Stimulated activated CD8-positive, alpha-beta memory T cell treated with anti-CD3 and anti-CD28 coated beads, Interleukin-15, amount 100 ng/mL, for 48 hours (primary cell): ENCODE results near the gene SPATA24.
"Not testable (repeated sequence)": the region's sequence is repeated elsewhere in the genome, so short reads cannot be mapped to it uniquely, and the experiment has no call there.

Experiments
- DNase-seq, 2 donors: peaks; one replicate each; pipeline ENCODE4 v3.0.0-alpha.2; 2020; ENCODE audit warnings: low read depth in 2 of 2

SPATA24 gene

DNA sequence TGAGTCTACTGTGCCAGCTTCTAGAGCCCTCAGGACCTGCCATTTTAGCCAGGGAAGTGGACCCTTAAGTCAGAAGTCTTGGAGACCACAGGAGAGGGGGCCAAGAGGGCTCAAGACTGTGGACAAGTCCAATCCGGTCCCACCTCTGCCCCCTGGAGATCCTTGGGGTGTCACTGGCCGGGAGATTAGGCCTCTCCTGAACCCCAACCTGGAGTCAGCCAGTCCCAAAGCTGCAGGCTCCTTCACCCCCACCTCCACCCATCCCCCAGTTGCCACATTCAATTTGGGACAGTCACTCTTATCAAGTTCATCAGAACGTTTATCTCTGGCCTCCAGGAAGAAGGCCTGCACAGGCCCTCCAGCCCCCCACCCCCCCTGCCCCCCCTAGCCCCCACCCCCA is 21.1 kb downstream of the SPATA24 start:
- DNase-seq = no peak

DNA sequence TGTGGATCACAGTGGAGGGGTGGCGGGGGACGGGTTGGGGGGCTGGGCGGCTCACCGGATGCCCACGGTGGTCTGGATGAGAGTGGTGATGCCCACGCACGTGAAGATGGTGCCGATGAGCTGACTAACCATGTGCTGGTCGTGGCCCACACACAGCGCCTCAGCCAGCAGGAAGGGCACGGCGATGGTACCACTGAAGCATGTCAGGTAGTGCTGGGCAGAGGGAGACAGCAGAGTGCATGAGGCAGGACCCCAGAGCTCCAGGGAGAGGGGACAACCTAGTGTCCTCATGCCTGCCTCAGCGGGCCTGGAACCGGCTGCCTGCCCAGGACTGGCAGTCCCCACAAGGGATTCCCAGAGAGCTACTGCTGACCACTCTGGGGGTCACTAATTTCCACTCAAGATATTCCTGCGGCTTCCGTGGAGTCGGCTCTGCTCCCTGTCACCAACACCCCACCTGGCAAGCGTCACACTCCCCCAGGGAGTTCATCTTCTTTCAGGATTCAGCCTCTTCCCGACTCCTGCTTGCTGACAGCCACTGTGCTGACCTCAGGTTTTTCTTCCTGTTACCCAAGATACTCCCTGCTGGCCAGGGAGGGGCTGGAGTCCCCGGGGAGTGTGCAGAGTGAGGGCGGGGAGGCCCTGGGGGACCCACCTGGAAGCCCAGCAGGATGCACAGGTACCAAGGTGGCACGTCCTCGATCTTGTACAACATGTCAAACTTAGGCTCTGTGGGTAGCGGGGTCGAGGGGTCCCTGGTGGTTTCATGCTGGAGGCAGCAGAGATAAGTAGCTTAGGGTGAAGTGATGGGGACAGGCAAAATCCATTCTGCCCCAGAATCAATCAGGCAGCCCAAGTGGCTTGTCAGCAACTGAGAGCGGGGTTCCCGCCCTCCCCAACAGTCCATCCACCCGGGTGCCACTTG is 21.8 kb downstream of the SPATA24 start:
- no peak for DNase-seq

- no peak for DNase-seq
Measured at GRCh38 chr5:139379626-139380449, 24.1 kb downstream of the SPATA24 start.

- no peak for DNase-seq
Measured at GRCh38 chr5:139378941-139379361, 24.9 kb downstream of the SPATA24 start.

- no peak for DNase-seq
Measured at GRCh38 chr5:139378101-139378825, 25.6 kb downstream of the SPATA24 start.

DNA sequence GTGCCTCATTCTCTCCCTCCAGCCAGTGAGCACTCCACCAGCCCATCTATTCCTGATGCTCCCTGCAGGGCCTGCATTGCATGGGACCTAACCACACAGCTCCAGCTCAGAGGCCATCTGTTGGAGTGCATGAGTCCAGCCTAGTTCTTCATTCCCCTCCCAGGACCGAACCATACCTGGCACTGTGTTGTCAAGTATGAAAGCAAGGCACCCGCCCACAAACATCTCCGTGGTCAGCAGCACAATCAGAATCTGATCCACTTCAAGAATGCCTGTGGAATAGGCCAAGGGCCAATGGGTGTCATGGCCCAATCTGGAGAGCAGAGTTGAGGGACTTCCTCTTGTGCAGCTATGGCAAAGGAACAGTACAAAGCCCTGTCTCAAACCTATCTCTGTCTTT is 26.7 kb downstream of the SPATA24 start:
- DNase-seq = no peak

DNA sequence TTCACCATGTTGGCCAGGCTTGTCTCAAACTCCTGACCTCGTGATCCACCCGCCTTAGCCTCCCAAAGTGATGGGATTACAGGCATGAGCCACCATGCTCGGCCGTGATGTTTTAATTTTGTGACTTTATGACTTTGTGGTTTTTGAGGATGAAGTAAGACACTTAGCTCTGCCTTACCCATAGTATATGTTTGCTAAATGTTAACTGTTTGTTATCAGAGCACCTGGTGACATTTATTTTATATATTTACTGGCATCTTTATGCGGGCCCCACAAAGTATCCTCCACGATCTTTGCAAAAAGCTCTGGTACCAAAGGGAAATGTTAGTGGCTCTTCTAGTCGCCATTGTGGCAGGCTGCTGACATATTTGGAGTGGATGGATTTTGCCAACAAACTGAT is 27.5 kb downstream of the SPATA24 start:
- DNase-seq = no peak

DNA sequence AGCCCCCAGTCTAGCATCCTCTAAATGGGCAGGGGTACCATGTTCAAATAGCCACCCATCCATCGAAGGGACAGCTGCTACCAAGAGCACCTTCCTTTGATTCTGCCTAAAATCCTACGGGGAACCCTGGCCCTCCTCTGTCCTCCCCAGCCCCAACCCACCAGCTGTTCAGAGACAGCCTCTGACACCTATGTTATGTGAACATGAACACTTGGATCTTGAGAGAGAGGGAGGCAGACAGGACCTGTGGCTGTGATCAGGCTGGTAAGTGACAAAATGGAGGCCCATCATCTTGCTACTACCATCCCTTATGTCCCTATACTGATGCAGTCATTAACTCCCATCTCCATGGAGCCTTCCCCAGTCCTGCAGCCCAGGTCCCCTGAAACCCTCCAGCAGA is 29.0 kb downstream of the SPATA24 start:
- DNase-seq = no peak

- DNase-seq = no peak
Measured at GRCh38 chr5:139371482-139372435, 32.1 kb downstream of the SPATA24 start.

DNA sequence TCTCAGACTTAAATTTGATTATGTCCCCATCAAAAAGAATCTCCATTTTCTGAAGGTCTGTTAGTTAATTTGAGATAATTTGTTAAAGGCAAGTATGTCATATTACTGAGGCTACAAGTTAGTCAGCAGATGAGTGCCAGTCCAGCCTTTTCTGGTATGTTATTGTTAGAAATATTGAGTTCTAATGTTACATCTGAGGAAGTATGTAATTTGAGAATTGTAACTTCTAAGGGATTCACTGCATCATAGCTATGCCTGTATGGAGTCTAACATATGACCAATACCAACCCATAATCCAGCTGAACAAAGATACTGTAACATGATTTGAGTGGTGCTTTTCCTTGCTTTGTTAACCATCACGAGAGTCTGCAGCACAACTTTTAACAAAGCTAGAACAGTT is 34.7 kb downstream of the SPATA24 start:
- no peak for DNase-seq

DNA sequence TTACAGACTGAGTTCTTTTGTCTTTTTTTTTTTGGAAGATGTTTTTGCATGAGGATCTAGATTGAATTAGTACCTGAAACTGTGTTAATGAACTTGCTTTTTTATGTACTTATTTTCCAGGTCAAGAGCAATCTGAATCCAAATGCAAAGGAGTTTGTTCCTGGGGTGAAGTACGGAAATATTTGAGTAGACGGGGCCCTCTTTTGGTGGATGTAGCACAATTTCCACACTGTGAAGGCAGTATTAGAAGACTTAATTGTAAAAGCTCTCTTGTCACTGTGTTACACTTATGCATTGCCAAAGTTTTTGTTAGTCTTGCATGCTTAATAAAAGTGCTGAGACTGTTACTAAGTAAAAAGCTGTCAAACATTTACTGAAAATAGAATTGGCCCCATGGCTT is 35.3 kb downstream of the SPATA24 start:
- no peak for DNase-seq

- no peak for DNase-seq
Measured at GRCh38 chr5:139364466-139364865, 39.4 kb downstream of the SPATA24 start.

DNA sequence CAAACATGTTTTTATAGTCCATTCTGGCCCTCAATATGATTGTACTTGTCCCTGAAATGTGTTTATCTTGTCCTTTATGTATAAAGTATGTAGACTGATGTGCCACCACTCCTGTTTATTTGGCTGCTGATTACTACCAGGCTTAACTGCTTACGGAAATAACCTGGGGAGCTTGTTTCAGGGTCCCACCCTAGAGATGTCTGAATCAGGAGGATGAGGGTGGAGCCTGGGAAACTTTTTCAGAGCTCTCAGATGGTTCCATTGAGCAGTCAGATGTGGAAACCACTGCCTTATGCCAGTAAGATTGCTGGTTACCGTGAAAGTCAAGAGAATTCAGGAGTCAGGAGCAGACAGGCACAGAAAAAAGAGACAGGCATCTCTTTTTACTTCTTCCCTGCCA is 40.0 kb downstream of the SPATA24 start:
- DNase-seq = no peak

DNA sequence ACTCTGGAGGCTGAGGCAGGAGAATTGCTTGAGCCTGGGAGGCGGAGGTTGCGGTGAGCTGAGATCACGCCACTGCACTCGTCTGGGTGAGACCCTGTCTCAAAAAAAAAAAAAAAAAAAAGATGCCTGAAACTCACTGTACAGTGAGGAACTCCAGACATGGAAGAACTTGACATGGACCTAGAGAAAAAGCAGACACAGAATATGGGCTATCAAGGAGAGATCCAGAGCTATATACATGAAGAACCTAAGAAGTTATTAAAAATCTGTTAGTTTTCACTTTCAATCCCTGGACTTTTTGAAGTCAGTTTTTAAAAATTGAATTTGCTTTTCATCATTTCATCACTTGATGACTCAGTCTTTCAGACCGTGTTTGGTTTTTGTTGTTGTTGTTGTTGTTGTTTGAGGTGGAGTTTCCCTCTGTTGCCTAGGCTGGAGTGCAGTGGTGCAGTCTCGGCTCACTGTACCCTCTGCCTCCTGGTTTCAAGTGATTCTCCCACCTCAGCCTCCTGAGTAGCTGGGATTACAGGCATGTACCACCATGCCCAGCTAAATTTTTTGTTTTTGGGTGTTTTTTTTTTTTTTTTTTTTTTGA is 42.0 kb downstream of the SPATA24 start:
- no peak for DNase-seq

GRCh38 chr5:139360384-139360783 is 43.5 kb downstream of the SPATA24 start:
- DNase-seq = no peak

GRCh38 chr5:139358064-139358463 is 45.8 kb downstream of the SPATA24 start:
- DNase-seq = no peak

- not testable (repeated sequence) for DNase-seq
Measured at GRCh38 chr5:139355900-139356299, 48.0 kb downstream of the SPATA24 start.

DNA sequence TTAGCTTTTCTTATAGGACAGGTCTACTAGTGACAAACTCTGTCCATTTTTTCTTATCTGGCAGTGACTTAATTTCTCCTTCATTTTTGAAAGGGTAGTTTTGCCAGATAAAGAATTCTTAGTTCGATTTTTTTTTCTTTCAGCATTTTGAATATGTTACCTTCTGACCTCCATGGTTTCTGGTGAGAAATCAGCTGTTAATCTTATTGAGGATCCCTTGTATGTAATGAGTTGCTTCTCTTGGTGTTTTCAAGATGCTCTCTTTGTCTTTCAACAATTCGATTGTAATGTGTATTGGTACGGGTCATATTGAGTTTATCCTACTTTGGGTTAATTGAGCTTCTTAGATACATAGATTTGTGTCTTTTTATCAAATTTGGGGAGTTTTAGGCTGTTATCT is 49.7 kb downstream of the SPATA24 start:
- no peak for DNase-seq

GRCh38 chr5:139347863-139348262 is 56.0 kb downstream of the SPATA24 start:
- not testable (repeated sequence) for DNase-seq
